Naive thymus-derived CD4-positive, alpha-beta T cell (primary cell): Measurements from ENCODE around the gene CES4A. TPM values are rescaled to one million over a fixed set of nuclear protein-coding genes. Genes with fewer than 3 reads are reported as not detected.
"Not testable (repeated sequence)": the region's sequence is repeated elsewhere in the genome, so short reads cannot be mapped to it uniquely, and the experiment has no call there.

Experiments
- ATAC-seq: fragments of 150-1000 bp; cut with Tn5 transposase; 2 replicates; pipeline ENCODE4 v1.10.0; 2021; ENCODE audit warnings: mild to moderate bottlenecking, moderate library complexity
- CTCF ChIA-PET: fragments of 350-600 bp; sonication (Branson Sonifier 250); formaldehyde crosslinking; loops from one replicate; lab custom pipeline; 2021; ENCODE audit warnings: antibody characterized with exemption; lab: Charles Lee
- POLR2A ChIA-PET: fragments of 350-600 bp; sonication (Branson Sonifier 250); formaldehyde crosslinking; loops from one replicate; lab custom pipeline; 2021; ENCODE audit warnings: antibody characterized with exemption, inconsistent platforms; lab: Charles Lee
- DNase-seq, 9 donors: peaks; one replicate each; pipeline versions ENCODE4 v3.0.0 to v3.0.0-alpha.2; 2020 to 2022; ENCODE audit warnings: mixed read lengths in 1 of 9
- H3K27ac ChIP-seq: one replicate; pipeline ENCODE4 v1.7.0; 2013; ENCODE audit warnings: mild to moderate bottlenecking, low read depth, low read length, moderate library complexity
- H3K27me3 ChIP-seq, 2 donors: one replicate each; pipeline ENCODE4 v1.7.0; 2013; ENCODE audit warnings: low read length in 2 of 2, mild to moderate bottlenecking in 2 of 2, moderate library complexity in 2 of 2; ENCODE audit not compliant: control insufficient read depth in 2 of 2, insufficient read depth in 2 of 2
- H3K36me3 ChIP-seq, 3 experiments: 1 replicate in 2 of 3; 2 replicates in 1 of 3; pipeline ENCODE4 v1.7.0; 2013; ENCODE audit warnings: low read length in 3 of 3, mild to moderate bottlenecking in 3 of 3, moderate library complexity in 1 of 3; ENCODE audit not compliant: insufficient read depth in 3 of 3, control insufficient read depth in 2 of 3
- H3K4me1 ChIP-seq, 2 donors: one replicate each; pipeline ENCODE4 v1.7.0; 2013; ENCODE audit warnings: low read length in 2 of 2, mild to moderate bottlenecking in 2 of 2, moderate library complexity in 1 of 2; ENCODE audit not compliant: control insufficient read depth in 2 of 2, insufficient read depth in 2 of 2
- H3K4me3 ChIP-seq: 2 replicates; pipeline ENCODE4 v1.7.0; 2013; ENCODE audit warnings: mild to moderate bottlenecking, low read length
- H3K9me3 ChIP-seq, 3 experiments: 1 replicate in 2 of 3; 2 replicates in 1 of 3; pipeline ENCODE4 v1.7.0; 2013; ENCODE audit warnings: low read length in 3 of 3; ENCODE audit not compliant: control insufficient read depth in 2 of 3
- H3K27ac Mint-ChIP-seq, 9 donors: one replicate each; pipeline ENCODE4 v1.8.0; 2020 to 2022; ENCODE audit warnings: mixed read lengths in 9 of 9, mild to moderate bottlenecking in 8 of 9, moderate library complexity in 5 of 9, inconsistent platforms in 2 of 9
- H3K27me3 Mint-ChIP-seq, 5 donors: one replicate each; pipeline ENCODE4 v1.8.0; 2021 to 2022; ENCODE audit warnings: mixed read lengths in 5 of 5, mild to moderate bottlenecking in 1 of 5
- H3K36me3 Mint-ChIP-seq, 5 donors: one replicate each; pipeline ENCODE4 v1.8.0; 2020 to 2022; ENCODE audit warnings: mixed read lengths in 5 of 5, mild to moderate bottlenecking in 3 of 5, inconsistent platforms in 1 of 5
- H3K4me1 Mint-ChIP-seq, 7 donors: one replicate each; pipeline ENCODE4 v1.8.0; 2020 to 2022; ENCODE audit warnings: mixed read lengths in 7 of 7, mild to moderate bottlenecking in 3 of 7, inconsistent platforms in 1 of 7
- H3K4me3 Mint-ChIP-seq, 10 donors: one replicate each; pipeline ENCODE4 v1.8.0; 2020 to 2022; ENCODE audit warnings: mild to moderate bottlenecking in 10 of 10, mixed read lengths in 10 of 10, moderate library complexity in 6 of 10, inconsistent platforms in 2 of 10
- H3K9me3 Mint-ChIP-seq, 11 donors: one replicate each; pipeline ENCODE4 v1.8.0; 2020 to 2022; ENCODE audit warnings: mixed read lengths in 11 of 11, mild to moderate bottlenecking in 4 of 11, inconsistent platforms in 1 of 11, moderate library complexity in 1 of 11
- intact Hi-C, 2 donors: fragments of 100-400 bp; cut with micrococcal nuclease; formaldehyde crosslinking; loops; one replicate each; pipeline ENCODE4 v1.15.1; 2023
- polyA plus RNA-seq, 2 donors: library from polyadenylated mRNA; unstranded; fragments of 300-500 nt; fragmentation: Illumina TruSeq; gene quantifications; one replicate each; pipeline ENCODE4 v1.2.3, GENCODE V29; 2021
- total RNA-seq, 6 experiments: library from RNA in 5 of 6; stranded (reverse) in 5 of 6; gene quantifications; 1 replicate in 5 of 6; 2 replicates in 1 of 6; pipeline ENCODE4 v1.2.3 and lab custom pipeline; 2021 to 2026

Gene CES4A
- total and polyA plus RNA-seq, 7 experiments from 2014 or later: 5.1 to 53.8 (median 20.5) TPM

GRCh38 chr16:66968847-66969246, 19.5 kb upstream of the CES4A start:
- H3K36me3 Mint-ChIP-seq: no peaks in the 10 kb centered on the region
- no peaks in the 10 kb centered on the region for H3K9me3 Mint-ChIP-seq
- no peak overlapping the region for H3K27ac Mint-ChIP-seq
- no peak overlapping the region for H3K4me3 Mint-ChIP-seq
- no peaks in the 10 kb centered on the region for H3K4me1 ChIP-seq
- no peak for DNase-seq
- intact Hi-C loops: no loop called here
- no peaks in the 10 kb centered on the region for H3K36me3 ChIP-seq
- no peak overlapping the region for H3K27ac ChIP-seq
- peaks cover 0 to 3% (median 0%) of the 10 kb centered on the region in 7 donors for H3K4me1 Mint-ChIP-seq
- CTCF ChIA-PET: no interaction called here
- no peaks in the 10 kb centered on the region for H3K27me3 ChIP-seq
- ATAC-seq: no peak
- POLR2A ChIA-PET: no interaction called here
- H3K9me3 ChIP-seq: no peaks in the 10 kb centered on the region
- H3K27me3 Mint-ChIP-seq: peaks cover 0 to 5% (median 0%) of the 10 kb centered on the region in 5 donors
- no peak overlapping the region for H3K4me3 ChIP-seq

DNA sequence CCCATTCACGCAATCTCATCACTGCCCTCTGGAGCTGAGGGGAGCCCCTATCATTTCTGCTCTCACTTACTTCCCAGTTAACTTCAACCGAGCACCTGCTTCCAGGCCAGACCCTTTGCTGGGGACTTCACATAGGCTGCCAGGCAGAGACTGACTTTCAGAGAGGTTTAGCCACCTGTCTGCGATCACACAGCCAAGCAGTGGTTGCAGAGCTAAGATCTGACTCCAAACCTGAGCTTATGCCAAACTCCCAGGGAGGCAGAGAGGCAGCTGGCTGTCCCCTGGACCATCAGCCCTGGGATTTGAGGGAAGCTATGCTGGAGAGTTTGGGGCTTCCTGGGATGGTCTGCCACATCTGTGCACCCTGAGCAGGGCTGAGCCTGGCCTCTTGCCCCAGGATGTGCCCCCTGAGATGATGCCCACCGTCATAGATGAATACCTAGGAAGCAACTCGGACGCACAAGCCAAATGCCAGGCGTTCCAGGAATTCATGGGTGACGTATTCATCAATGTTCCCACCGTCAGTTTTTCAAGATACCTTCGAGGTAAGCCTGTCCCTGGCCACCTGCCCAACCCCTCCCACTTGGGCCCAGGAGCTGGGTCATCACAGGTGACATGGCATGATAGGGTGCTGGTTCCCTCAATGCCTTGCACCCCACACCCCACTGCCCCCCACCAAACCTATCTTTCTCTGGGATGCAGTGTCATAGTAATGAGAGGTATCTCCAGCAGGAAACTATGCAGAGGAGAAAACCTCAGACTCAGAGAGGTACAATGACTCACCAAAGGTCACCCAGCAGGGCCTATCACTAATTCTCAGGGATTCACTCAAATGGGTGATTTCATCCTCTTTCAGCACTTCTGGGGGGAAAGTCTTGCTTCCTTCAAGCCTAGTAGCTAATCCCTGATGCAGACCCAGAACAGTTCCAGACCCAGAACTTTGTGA, 17.3 kb upstream of the CES4A start:
- intact Hi-C loops: no loop called here
- H3K4me3 ChIP-seq: no peak overlapping the region
- ATAC-seq: no peak
- no peak overlapping the region for H3K27ac ChIP-seq
- no peak overlapping the region for H3K4me3 Mint-ChIP-seq
- peaks cover 0 to 5% (median 0%) of the 10 kb centered on the region in 5 donors for H3K36me3 Mint-ChIP-seq
- H3K9me3 ChIP-seq: no peaks in the 10 kb centered on the region
- no peak overlapping the region for H3K27ac Mint-ChIP-seq
- no peaks in the 10 kb centered on the region for H3K9me3 Mint-ChIP-seq
- POLR2A ChIA-PET: no interaction called here
- peaks cover 0 to 17% (median 5%) of the 10 kb centered on the region in 7 donors for H3K4me1 Mint-ChIP-seq
- H3K4me1 ChIP-seq: no peaks in the 10 kb centered on the region
- no peaks in the 10 kb centered on the region for H3K27me3 Mint-ChIP-seq
- CTCF ChIA-PET: interaction anchor here (0.6 kb wide), 2 partner anchors 39 to 485 kb away, joined by 5 to 7 read pairs; no protein-coding TSS in a partner anchor
- DNase-seq: no peak
- no peaks in the 10 kb centered on the region for H3K27me3 ChIP-seq
- H3K36me3 ChIP-seq: no peaks in the 10 kb centered on the region

DNA sequence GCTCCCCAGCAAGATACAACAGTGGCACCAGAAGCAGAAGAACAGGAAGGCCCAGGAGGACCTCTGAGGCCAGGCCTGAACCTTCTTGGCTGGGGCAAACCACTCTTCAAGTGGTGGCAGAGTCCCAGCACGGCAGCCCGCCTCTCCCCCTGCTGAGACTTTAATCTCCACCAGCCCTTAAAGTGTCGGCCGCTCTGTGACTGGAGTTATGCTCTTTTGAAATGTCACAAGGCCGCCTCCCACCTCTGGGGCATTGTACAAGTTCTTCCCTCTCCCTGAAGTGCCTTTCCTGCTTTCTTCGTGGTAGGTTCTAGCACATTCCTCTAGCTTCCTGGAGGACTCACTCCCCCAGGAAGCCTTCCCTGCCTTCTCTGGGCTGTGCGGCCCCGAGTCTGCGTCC, 15.4 kb upstream of the CES4A start:
- no peaks in the 10 kb centered on the region for H3K9me3 Mint-ChIP-seq
- peaks cover 0 to 5% (median 0%) of the 10 kb centered on the region in 5 donors for H3K36me3 Mint-ChIP-seq
- peaks cover 0 to 3% (median 0%) of the 10 kb centered on the region in 5 donors for H3K27me3 Mint-ChIP-seq
- Histone ChIP-seq H3K9me3 (no peaks in the 10 kb centered on the region), H3K27me3 (no peaks in the 10 kb centered on the region), H3K4me3 (no peak overlapping the region), H3K4me1 (no peaks in the 10 kb centered on the region), H3K36me3 (no peaks in the 10 kb centered on the region), H3K27ac (no peak overlapping the region)
- CTCF ChIA-PET: no interaction called here
- H3K4me1 Mint-ChIP-seq: peaks cover 0 to 33% (median 5%) of the 10 kb centered on the region in 7 donors
- H3K27ac Mint-ChIP-seq: no peak overlapping the region
- DNase-seq: no peak
- H3K4me3 Mint-ChIP-seq: no peak overlapping the region
- intact Hi-C loops: no loop called here
- POLR2A ChIA-PET: no interaction called here
- ATAC-seq: no peak

GRCh38 chr16:66973716-66974115, 14.7 kb upstream of the CES4A start:
- ATAC-seq: no peak
- DNase-seq: no peak
- Histone ChIP-seq H3K27ac (no peak overlapping the region), H3K36me3 (no peaks in the 10 kb centered on the region), H3K27me3 (no peaks in the 10 kb centered on the region), H3K4me1 (no peaks in the 10 kb centered on the region), H3K9me3 (no peaks in the 10 kb centered on the region), H3K4me3 (no peak overlapping the region)
- H3K27me3 Mint-ChIP-seq: peaks cover 0 to 3% (median 0%) of the 10 kb centered on the region in 5 donors
- ChIA-PET CTCF (no interaction called here), POLR2A (no interaction called here)
- peaks cover 0 to 40% (median 5%) of the 10 kb centered on the region in 7 donors for H3K4me1 Mint-ChIP-seq
- no peaks in the 10 kb centered on the region for H3K9me3 Mint-ChIP-seq
- no peak overlapping the region for H3K4me3 Mint-ChIP-seq
- H3K36me3 Mint-ChIP-seq: peaks cover 0 to 5% (median 0%) of the 10 kb centered on the region in 5 donors
- intact Hi-C loops: no loop called here
- H3K27ac Mint-ChIP-seq: no peak overlapping the region

GRCh38 chr16:66974156-66974931, 14.0 kb upstream of the CES4A start:
- H3K36me3 Mint-ChIP-seq, H3K27me3 Mint-ChIP-seq, H3K27me3 ChIP-seq, H3K4me1 ChIP-seq, H3K9me3 Mint-ChIP-seq, H3K9me3 ChIP-seq, ATAC-seq, DNase-seq, H3K27ac ChIP-seq, intact Hi-C loops, H3K36me3 ChIP-seq, H3K4me3 ChIP-seq: not testable (repeated sequence)
- Mint-ChIP-seq H3K4me1 (peaks cover 0 to 46% (median 5%) of the 10 kb centered on the region in 7 donors), H3K27ac (peak overlapping the region in 2 of 9 donors; percentile 28 to 85), H3K4me3 (peak overlapping the region in 8 of 10 donors; percentile 61 to 83 (median 79))
- ChIA-PET POLR2A (interaction anchor here (1.9 kb wide), 1 partner anchor 54 kb away, joined by 5 read pairs; no protein-coding TSS in a partner anchor), CTCF (interaction anchor here (0.6 kb wide), 1 partner anchor 172 kb away, joined by 3 read pairs; no protein-coding TSS in a partner anchor)

- Mint-ChIP-seq H3K4me3 (peak overlapping the region; percentile 61 to 83 (median 76)), H3K27ac (peak overlapping the region in 3 of 9 donors; percentile 28 to 85 (median 51)), H3K4me1 (peaks cover 0 to 52% (median 5%) of the 10 kb centered on the region in 7 donors)
- peak in 6 of 9 donors; percentile 17 to 48 (median 30) for DNase-seq
- ChIA-PET POLR2A (interaction anchor here (0.9 to 1.9 kb wide), 2 partner anchors 53 to 210 kb away, joined by 3 to 5 read pairs; no protein-coding TSS in a partner anchor), CTCF (interaction anchor here (0.6 to 1.2 kb wide), 3 partner anchors 31 to 171 kb away, joined by 3 to 4 read pairs (median 3); no protein-coding TSS in a partner anchor)
- H3K9me3 Mint-ChIP-seq, H3K27me3 Mint-ChIP-seq, H3K36me3 ChIP-seq, H3K27me3 ChIP-seq, ATAC-seq, H3K4me1 ChIP-seq, H3K9me3 ChIP-seq, H3K36me3 Mint-ChIP-seq, H3K27ac ChIP-seq: not testable (repeated sequence)
- intact Hi-C loops: loop anchor here in 1 of 2 donors (5.0 kb wide), 1 partner anchor 37 kb away; no protein-coding TSS in a partner anchor
- H3K4me3 ChIP-seq: peak overlapping the region; percentile 30
These were observed 13.5 kb upstream of the CES4A start for GRCh38 chr16:66974932-66975246.
